GM18505 (cell line): Measurements from ENCODE around the gene CPXM1.

Source experiments
- ATAC-seq: cut with Tn5 transposase; IDR thresholded peaks from one replicate; pipeline ENCODE4 v1.9.1; 2021; ENCODE audit not compliant: unreplicated experiment
- POLR2A ChIP-seq: IDR thresholded peaks from 4 replicates; pipeline ENCODE4 v1.6.1; 2011; ENCODE audit warnings: borderline replicate concordance; ENCODE audit not compliant: insufficient read depth, insufficient read length; ENCODE audit errors: extremely low read depth

CPXM1 gene

DNA sequence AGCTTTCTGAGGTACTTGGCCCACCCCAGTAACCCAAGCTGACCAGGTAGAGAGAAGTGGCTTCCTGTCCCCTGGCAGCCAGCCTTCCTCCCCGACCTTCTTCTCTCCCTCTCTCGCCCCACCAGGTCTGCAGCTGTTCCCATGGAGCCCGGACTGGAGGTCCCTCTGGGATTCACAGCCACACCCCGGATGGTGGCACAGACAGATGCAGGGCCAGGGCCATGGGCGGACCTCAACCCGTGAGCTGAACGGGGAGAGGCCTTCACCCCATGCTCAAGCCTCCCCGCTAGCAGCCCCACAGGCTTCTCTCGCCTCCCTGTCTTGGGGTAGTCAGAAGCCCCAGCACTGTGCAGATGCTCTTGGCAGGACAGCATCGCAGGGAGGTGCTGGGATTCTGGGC, 41.3 kb downstream of the CPXM1 start:
- ATAC-seq, result no peak
- no peak for TF ChIP-seq POLR2A

DNA sequence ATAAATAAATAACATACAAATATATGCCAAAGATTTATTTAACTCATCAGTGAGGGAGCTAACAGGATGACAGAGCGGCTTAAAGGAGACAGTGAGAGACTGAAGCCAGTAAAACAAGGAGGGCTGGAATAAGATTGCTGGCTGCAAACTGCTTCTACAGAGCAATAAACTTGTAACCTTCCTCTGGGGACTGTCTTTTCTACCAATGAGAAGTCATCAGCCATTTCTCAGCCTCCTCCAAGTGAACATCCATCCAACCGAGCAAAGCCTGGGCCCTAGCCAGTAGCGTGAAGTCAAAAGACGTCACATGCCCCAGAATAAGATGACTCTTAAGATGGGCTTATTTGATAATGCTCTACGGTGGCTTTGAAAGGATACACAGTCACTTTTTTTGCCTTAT, 42.5 kb downstream of the CPXM1 start:
- no peak for TF ChIP-seq POLR2A
- no peak for ATAC-seq

DNA sequence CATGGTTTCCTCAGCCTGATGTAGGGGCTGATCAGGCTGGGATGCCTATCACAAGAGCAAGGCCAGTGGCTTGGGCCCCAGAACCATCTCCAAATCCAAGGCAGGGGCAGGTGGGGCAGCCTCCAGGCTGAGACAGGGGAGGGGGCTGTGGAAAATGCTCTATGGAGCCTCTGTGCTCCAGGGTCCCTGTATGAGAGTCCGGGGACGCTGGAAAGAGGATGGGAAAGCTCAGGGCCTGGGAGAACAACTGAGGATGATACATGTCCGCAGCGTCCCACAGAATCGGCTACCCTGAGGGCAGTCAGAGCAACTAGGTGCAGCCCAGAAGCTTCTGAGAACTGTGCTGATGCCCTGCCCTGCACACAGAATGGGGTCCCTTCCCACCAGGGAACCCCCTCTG, 43.4 kb downstream of the CPXM1 start:
- no peak for TF ChIP-seq POLR2A
- ATAC-seq, result no peak

DNA sequence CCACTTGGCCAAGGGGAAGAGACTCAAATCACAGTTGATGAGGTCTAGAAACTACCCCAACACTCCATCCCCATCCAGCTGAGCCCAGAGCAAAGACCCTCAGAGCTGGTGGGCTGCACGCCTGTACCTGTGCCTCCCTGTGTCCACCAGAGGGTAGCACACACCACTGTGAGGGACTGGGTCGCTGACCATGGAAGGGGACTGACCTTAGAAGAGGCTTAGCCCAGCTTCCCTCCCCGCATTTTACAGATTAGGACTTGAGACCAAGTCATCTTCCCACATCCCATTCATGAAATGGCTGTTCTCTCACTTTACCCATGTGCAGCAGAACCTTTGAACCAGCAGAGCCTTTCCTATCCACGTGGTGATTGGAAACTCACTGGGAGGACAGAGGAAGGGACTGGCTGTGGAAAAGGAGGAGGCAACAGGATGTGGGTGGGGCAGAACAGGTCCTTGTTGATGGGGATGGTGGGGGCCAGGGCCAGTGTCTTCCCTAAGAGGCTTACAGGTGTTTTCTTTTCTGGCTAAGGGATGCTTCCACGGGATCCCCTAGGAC, 44.3 kb downstream of the CPXM1 start:
- TF ChIP-seq POLR2A, result no peak
- ATAC-seq, result no peak

DNA sequence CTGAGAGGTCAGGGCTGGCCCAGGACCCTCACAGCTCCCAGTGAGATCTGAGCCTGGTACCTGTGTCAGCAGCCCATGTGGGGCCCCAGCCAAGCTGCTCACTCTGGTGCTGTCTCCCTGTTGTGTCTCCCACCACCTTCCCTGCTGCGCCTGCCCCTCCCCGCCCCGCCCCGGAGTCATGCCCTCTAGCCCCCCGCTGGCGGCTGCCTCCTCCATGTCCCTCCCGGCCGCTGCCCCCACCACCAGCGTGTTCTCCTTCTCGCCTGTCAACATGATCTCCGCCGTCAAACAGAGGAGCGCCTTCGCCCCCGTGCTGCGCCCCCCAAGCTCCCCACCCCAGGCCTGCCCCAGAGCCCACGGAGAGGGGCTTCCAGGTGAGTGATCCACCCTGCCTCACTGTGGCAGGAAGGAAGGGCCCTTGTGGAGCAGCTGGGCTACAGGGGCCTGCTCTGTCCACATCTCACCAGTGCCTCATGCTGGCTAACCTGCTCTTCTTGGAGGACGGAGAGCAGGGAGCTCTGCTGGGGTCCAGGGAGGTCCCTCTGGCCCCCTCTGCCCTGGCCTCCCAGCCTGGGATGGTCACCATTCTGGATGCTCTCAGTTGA, 44.9 kb downstream of the CPXM1 start:
- ATAC-seq, result no peak
- TF ChIP-seq POLR2A, result no peak

DNA sequence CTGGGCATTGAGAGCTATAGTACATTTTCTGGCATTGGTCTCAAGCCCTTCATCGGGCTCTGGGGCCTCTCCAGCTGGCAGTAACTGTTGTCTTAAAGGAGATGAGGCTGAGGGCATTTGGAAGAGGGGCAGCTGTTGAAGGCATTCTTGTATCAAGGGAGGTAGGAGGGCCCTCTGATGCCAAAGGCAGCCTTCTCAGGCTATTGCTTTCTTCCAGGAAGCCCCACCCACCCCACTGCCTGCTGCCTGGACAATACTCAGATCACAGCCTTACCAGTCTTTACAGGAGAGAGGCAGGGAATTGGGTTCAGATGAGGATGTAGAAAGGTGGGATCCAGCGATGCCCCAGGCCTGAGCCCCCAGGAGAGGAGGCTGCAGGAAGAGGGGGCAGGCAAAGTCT, 46.0 kb downstream of the CPXM1 start:
- no peak for ATAC-seq
- TF ChIP-seq POLR2A, result no peak

DNA sequence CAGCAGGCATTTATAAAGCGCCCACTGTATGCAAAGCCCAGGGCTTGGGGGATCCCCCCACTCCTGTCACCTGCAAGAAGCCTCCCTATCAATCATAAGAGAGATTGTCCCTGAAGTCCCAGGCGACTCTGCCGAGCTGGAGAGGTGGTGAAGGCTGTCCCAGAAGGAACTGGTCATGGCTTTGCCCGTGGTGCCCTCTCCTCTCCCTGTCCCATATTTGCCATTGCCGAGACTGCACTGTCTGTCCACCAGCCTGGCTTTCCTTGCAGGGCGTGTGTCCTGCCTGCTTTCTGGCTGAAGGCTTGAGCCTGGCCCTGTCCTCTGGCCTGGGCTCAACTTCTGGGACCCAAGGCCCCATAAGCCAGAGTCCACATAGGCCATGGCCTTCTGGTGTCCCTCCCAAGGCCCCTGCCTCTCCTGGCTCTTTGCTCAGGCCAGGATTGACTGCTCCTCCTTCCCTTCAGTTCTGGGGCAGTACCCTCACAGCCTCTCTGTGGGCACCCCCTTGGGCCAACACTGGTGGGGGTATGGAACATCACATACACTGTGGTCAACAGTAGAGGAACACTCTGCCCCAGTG, 46.9 kb downstream of the CPXM1 start:
- ATAC-seq, result no peak
- TF ChIP-seq POLR2A, result no peak

DNA sequence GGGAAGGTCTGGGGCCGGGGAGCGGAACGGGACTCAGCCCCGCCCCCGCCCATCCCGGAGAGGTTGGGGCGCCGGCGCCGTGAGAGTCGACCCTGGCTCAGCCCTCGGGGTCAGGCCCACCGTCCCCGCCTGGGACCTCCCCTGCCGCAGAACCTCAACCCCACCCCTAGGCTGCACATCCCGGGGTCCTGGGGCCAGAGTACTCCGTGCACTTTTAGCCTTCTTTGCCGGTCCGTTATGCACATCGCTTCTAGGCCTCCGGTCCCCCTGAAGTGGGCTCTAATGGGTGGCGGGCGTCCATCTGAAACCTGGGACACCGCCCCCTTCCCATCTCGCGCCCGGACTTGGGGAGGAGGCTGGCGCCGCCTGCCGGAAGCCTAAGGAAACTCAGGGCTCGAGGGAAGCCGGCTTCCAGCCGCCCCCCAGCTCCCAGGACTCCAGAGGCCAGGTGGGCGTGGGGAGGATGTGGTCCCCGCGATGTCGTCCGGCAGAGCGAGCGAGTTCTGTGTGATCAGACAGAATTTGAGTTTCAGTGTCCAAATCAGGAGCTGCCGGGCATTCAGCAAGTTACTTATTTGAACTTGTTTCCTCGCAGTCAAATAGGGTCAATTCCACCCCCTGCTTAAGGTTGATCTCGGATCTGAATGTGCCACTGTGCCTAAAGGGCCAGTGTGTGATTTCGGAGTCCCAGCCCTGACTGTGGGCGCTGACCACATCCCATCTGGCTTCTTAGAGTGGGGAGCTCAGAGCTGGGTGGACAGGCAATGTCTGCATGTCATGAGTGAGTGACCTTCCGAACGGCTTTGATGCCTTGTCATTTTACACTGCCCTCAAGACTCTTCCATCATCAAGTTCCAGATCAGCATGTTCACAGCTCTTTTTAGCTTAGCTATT, 47.6 kb downstream of the CPXM1 start:
- no peak for ATAC-seq
- TF ChIP-seq POLR2A, result no peak

DNA sequence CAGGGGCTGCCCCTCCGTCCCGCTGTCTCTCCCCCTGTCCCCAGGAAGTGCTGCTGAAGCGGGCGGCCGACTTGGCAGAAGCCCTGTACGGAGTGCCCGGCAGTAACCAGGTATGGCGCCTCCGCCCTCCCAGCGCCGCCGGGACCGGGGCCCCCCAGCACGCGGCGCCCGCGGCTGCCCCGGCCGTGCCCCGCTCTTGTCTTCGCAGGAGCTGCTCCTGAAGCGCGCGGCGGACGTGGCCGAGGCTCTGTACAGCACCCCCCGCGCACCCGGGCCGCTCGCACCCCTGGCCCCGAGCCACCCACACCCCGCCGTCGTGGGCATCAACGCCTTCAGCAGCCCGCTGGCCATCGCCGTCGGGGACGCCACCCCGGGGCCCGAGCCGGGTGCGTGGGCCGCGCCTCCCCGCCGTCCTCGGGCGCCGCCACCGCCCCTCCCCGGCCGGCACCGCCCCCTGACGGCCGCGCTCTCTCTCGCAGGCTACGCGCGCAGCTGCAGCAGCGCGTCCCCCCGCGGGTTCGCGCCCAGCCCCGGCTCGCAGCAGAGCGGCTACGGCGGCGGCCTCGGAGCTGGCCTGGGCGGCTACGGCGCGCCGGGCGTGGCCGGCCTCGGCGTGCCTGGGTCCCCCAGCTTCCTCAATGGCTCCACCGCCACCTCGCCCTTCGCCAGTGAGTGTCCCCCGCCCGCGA, 48.4 kb downstream of the CPXM1 start:
- no peak for ATAC-seq
- TF ChIP-seq POLR2A, result no peak

DNA sequence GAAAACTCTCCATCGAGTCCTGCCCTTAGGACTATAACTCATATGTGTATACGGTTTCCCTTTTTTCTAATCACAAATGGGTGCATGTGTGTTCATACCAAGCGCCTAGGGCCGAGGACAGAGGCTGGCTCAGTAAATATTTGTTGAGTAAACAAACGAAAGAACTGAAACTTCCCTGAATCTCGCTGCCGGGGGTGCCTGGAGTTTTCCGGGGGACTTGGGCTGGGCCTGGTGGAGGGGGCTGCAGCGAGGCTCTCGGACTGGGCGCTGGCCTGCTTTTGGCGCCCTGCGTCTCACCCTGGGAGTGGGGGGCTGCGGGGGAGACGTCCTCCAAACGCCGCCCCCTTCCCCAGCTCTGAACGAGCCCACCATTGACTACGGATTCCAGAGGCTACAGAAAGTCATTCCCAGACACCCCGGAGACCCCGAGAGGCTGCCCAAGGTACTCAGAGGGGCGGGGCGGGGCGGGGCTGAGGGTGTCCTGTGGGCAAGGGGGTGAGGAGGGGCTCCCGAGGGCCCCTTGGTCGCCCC, 49.0 kb downstream of the CPXM1 start:
- ATAC-seq, result no peak
- TF ChIP-seq POLR2A, result no peak

DNA sequence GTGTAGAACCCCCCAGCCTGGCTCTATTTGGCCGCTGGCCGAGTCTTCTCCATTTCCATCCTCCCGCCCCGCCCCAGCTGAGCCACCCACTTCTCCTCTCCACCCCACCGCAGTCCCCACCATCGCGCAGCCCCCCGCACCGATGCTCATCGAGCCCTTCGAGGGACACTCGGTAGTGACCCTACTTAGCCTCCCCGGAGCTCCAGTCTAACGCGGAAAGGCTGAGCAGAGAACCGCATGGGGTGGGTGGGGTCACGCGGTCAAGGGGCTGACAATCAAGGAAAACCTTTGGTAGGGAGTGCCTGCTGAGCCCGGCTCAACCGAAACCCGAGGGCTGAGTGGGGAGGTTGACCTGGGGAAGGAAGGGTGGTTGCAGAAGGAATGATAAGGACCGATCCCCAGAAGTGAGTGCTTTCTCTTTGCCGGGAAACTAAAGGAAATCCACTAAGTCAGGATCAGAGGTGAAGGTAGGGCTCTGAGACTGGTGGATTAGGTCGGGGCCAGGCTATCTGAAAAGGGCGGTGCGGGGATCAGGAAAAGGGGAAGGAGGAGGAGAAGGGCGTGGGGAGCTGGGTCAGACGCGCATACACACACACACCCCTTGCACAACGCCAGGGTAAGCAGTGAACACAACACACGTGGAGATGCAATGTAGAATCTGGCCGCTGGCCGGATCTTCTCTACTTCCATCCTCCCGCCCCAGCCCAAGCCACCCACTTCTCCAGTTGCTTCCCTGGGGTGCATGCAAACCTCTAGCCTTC, 49.8 kb downstream of the CPXM1 start:
- no peak for ATAC-seq
- no peak for TF ChIP-seq POLR2A

DNA sequence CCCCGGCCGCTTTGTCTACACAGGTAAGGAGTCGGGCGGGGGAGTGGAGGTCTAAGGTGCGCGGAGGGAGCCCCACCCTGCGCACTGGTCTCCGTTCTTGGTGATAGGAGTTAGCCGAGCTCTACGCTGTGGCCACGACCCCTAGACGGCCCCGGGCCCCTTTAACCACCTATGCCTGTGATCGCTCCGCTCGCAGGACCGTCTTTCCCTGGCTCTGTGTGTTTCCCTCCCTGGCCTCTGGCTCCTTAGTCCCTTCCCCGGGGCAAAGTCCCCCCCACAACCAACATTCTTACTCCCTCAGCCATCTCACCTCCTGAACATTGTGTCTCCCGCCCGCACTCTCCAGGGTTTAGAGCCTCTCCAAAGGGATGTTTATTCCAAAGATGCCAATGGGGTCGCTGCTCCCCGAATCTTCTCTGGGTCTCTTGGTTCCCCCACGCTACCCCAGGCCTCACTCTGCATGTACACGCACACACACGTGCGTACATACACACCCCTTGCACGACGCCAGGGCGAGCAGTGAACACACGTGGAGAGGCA, 50.4 kb downstream of the CPXM1 start:
- no peak for TF ChIP-seq POLR2A
- no peak for ATAC-seq
